Endodermal cell (in vitro differentiated cells): Measurements from ENCODE around the gene BCL11B. TPM values are rescaled to one million over a fixed set of nuclear protein-coding genes. Genes with fewer than 3 reads are reported as not detected.

Experiments used
- DNase-seq: peaks from one replicate; pipeline ENCODE4 v3.0.0-alpha.2; 2017
- H3K27ac ChIP-seq: 2 replicates; pipeline ENCODE4 v1.5.1; 2013; ENCODE audit warnings: mild to moderate bottlenecking, low read depth, low read length, moderate library complexity
- H3K27me3 ChIP-seq: 2 replicates; pipeline ENCODE4 v1.6.1; 2013; ENCODE audit warnings: mild to moderate bottlenecking, low read length, moderate library complexity; ENCODE audit not compliant: insufficient read depth, control insufficient read depth, poor library complexity, severe bottlenecking
- H3K36me3 ChIP-seq: 2 replicates; pipeline ENCODE4 v1.7.0; 2013; ENCODE audit warnings: mild to moderate bottlenecking, low read length, moderate library complexity; ENCODE audit not compliant: control insufficient read depth, insufficient read depth
- H3K4me1 ChIP-seq: one replicate; pipeline ENCODE4 v1.7.0; 2013; ENCODE audit warnings: low read length; ENCODE audit not compliant: control insufficient read depth, insufficient read depth
- H3K4me3 ChIP-seq: 2 replicates; pipeline ENCODE4 v1.5.1; 2013; ENCODE audit warnings: mild to moderate bottlenecking, low read length, moderate library complexity
- H3K9ac ChIP-seq: 2 replicates; pipeline ENCODE4 v1.6.1; 2013; ENCODE audit warnings: mild to moderate bottlenecking, low read length, moderate library complexity; ENCODE audit not compliant: poor library complexity, severe bottlenecking; ENCODE audit errors: extremely low read depth
- H3K9me3 ChIP-seq: 2 replicates; pipeline ENCODE4 v1.6.1; 2013; ENCODE audit warnings: mild to moderate bottlenecking, low read length, moderate library complexity; ENCODE audit not compliant: control insufficient read depth
- H3K27ac Mint-ChIP-seq: 2 replicates; pipeline ENCODE4 v1.8.0; 2020; ENCODE audit warnings: mixed read lengths
- H3K27me3 Mint-ChIP-seq: 2 replicates; pipeline ENCODE4 v1.8.0; 2021; ENCODE audit warnings: mild to moderate bottlenecking, mixed read lengths; ENCODE audit not compliant: insufficient read depth
- H3K36me3 Mint-ChIP-seq: 2 replicates; pipeline ENCODE4 v1.8.0; 2020; ENCODE audit warnings: low read depth, mixed read lengths
- H3K4me1 Mint-ChIP-seq: 2 replicates; pipeline ENCODE4 v1.8.0; 2020; ENCODE audit warnings: mixed read lengths
- H3K4me3 Mint-ChIP-seq: 2 replicates; pipeline ENCODE4 v1.8.0; 2020; ENCODE audit warnings: mild to moderate bottlenecking, moderate library complexity, mixed read lengths
- H3K9me3 Mint-ChIP-seq: 2 replicates; pipeline ENCODE4 v1.8.0; 2020; ENCODE audit warnings: mild to moderate bottlenecking, mixed read lengths
- WGBS, 2 experiments: methylation state at CpG; one replicate each; pipeline versions ENCODE4 v1.1.5 to v1.1.7; 2013; ENCODE audit warnings: missing lambda C conversion rate in 2 of 2, mixed read lengths in 1 of 2; ENCODE audit not compliant: insufficient coverage in 1 of 2, insufficient read length in 1 of 2; 5-methylcytosine and 5-hydroxymethylcytosine counted together
- total RNA-seq, 2 donors: library from RNA; stranded (reverse); fragmentation: NEBNext Ultra II Directional in 1 of 2; extraction: Animal tissue kit (Norgen Biotek cat#: 25700) in 1 of 2; gene quantifications; 2 replicates in 1 of 2; 3 replicates in 1 of 2; pipeline ENCODE4 v1.2.1, GENCODE V29; 2021
- TF ChIP-seq, protein P1 (sequence below): fragments of 200-600 bp; sonication (generic); conservative IDR thresholded peaks from 2 replicates; pipeline ENCODE4 v1.5.0; 2021; ENCODE audit warnings: antibody characterized with exemption, mild to moderate bottlenecking

BCL11B gene
- total RNA-seq, 2 donors from 2014 or later = 5.7 to 6.0 TPM

DNA sequence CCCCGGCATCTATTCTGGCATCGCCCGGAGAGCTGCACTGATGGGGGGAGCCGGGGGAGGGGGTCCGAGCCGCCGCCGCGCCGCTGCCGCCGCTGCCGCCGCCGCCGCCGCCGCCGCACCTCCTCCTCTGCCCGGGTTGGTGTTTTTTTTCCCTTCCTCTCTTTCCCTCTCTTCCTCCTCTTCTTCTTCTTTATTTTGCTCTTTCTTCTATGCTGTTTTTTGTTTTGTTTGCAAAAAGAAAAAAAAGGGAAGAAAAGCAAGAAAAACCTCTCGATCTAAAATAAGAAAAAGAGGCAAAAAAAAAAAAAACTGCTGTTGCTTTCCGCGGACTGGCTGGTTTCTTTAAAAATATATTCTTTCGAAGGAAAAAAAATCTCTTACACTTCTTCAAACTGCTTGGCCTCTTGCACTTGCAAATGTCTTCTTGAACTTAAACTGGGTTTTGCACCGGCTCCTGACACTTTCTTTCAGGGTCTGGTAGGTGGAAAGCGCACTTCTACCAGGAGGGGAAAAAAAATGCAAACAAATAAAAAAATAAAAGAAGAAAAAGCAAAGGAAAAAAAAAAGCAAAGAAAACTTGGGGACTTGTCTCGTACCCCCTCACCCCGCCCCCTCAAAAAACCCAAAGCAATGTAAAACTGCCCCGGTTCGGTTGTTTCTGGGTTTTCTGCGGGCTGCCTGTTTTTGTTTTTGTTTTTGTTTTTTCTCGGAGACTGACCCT, 616 bp downstream of the BCL11B start:
- Histone ChIP-seq H3K4me3 (peak overlapping the region; percentile 92), H3K4me1 (peaks cover 16% of the 10 kb centered on the region), H3K9me3 (no peaks in the 10 kb centered on the region), H3K27ac (no peak overlapping the region), H3K9ac (peak overlapping the region; percentile 60), H3K27me3 (peaks cover 12% of the 10 kb centered on the region), H3K36me3 (no peaks in the 10 kb centered on the region)
- H3K9me3 Mint-ChIP-seq = no peaks in the 10 kb centered on the region
- 0% methylated on average over 5 to 30 of the region's 32 CpGs for WGBS, 2 experiments
- no peak for DNase-seq
- peak overlapping the region; percentile 74 for H3K27ac Mint-ChIP-seq
- H3K36me3 Mint-ChIP-seq = no peaks in the 10 kb centered on the region
- peaks cover 38% of the 10 kb centered on the region for H3K4me1 Mint-ChIP-seq
- H3K27me3 Mint-ChIP-seq = peaks cover 16% of the 10 kb centered on the region
- H3K4me3 Mint-ChIP-seq = peak overlapping the region; percentile 75
- TF ChIP-seq, protein P1, sequence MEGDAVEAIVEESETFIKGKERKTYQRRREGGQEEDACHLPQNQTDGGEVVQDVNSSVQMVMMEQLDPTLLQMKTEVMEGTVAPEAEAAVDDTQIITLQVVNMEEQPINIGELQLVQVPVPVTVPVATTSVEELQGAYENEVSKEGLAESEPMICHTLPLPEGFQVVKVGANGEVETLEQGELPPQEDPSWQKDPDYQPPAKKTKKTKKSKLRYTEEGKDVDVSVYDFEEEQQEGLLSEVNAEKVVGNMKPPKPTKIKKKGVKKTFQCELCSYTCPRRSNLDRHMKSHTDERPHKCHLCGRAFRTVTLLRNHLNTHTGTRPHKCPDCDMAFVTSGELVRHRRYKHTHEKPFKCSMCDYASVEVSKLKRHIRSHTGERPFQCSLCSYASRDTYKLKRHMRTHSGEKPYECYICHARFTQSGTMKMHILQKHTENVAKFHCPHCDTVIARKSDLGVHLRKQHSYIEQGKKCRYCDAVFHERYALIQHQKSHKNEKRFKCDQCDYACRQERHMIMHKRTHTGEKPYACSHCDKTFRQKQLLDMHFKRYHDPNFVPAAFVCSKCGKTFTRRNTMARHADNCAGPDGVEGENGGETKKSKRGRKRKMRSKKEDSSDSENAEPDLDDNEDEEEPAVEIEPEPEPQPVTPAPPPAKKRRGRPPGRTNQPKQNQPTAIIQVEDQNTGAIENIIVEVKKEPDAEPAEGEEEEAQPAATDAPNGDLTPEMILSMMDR = no peak

DNA sequence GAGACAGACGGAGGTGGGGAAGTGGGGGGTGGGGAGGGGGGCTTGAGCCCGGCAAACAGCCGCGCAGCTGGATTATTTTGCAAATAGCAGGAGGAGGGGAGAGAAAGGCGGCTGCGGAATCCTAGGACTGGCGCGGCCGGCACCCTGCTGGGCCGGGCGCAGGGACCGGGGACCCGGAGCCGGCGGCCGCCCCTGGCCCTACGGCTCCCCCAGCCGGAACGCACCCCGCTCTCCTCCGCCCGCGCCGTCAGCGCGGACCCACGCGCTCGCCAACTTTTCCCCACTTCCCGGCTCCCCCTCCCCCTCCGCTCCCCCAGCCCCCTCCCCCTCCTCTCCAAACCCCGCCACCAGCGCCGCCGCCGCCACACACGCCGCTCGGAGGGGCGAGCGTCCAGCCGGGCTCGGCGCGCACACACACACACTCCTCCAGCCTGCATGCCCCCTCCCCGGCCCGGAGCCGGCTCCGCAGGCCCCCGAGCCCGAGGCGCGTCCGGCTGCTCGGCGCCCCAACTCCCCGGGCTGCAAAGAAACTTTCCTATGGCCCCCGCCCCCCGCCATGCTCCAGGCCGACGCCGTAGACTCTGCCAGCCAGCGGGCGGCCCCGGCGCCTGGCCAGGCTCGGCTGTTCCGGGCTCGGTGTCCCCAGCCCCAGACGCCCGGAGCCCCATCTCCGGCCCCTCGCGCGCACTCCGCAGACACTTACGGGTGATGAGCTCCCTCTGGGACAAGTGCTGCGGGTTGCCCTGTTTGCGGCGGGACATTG, 1.4 kb downstream of the BCL11B start:
- Mint-ChIP-seq H3K4me1 (peaks cover 44% of the 10 kb centered on the region), H3K36me3 (no peaks in the 10 kb centered on the region), H3K27ac (no peak overlapping the region), H3K27me3 (peaks cover 15% of the 10 kb centered on the region), H3K9me3 (no peaks in the 10 kb centered on the region), H3K4me3 (peak overlapping the region; percentile 75)
- Histone ChIP-seq H3K4me3 (peak overlapping the region; percentile 92), H3K27ac (no peak overlapping the region), H3K9me3 (no peaks in the 10 kb centered on the region), H3K36me3 (no peaks in the 10 kb centered on the region), H3K4me1 (peaks cover 14% of the 10 kb centered on the region), H3K9ac (peak overlapping the region; percentile 59), H3K27me3 (peaks cover 12% of the 10 kb centered on the region)
- TF ChIP-seq, protein P1 = no peak
- DNase-seq = peak; percentile 86
- 0% methylated on average over 11 to 62 of the region's 80 CpGs for WGBS, 2 experiments

DNA sequence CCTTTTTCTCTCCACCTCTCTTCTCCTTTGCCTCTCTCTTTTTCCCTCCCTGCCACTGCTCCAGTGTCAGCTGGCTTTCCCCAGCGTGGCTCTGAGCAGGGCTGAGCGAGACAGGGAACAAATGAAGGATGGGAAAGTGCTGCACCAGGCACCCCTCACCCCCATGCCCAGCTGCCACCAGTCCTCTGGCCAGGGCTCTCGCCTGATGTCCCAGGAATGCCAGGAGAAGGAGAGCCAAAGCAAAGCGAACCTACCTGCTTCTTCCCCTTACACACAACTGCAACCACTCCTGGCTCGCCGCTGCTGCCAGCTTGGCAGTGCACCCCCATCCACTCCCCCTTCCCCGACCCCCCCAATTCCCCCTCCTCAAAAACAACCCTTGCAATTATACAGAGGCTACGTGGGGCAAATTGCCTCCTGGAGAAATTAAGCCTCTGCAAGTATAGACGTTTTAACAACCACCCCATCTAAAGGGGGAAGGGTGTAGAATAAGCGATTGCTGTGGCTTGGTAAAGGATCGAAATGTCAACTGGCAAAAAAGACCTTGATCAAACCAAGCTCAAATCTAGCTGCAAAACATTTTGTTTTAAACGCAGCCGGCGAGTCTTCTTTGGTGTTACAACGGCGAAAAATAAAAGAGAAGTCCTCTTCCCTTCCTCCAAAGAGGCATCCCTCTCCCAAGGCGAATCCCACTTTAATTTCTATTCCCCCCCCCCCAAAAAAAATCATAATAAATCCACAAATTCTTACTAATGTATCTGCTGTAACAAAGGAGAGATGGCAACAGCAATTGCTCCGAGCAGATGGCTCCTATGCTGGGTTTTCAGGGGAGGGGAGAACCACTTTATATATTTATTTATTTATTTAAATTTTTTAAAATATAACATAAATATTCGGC, 2.9 kb downstream of the BCL11B start:
- peaks cover 17% of the 10 kb centered on the region for H3K4me1 ChIP-seq
- H3K27me3 ChIP-seq = peaks cover 12% of the 10 kb centered on the region
- H3K9ac ChIP-seq = peak overlapping the region; percentile 34
- no peaks in the 10 kb centered on the region for H3K9me3 ChIP-seq
- peak; percentile 77 for DNase-seq
- no peak overlapping the region for H3K27ac Mint-ChIP-seq
- no peaks in the 10 kb centered on the region for H3K36me3 Mint-ChIP-seq
- H3K9me3 Mint-ChIP-seq = no peaks in the 10 kb centered on the region
- H3K4me3 Mint-ChIP-seq = peak overlapping the region; percentile 75
- no peak overlapping the region for H3K27ac ChIP-seq
- H3K4me3 ChIP-seq = peak overlapping the region; percentile 88
- 6 to 8% methylated on average over 2 to 17 of the region's 19 CpGs for WGBS, 2 experiments
- no peaks in the 10 kb centered on the region for H3K36me3 ChIP-seq
- peaks cover 57% of the 10 kb centered on the region for H3K4me1 Mint-ChIP-seq
- H3K27me3 Mint-ChIP-seq = peaks cover 13% of the 10 kb centered on the region
- TF ChIP-seq, protein P1 = no peak
